Lower lobe of right lung (tissue), 2 donors: Measurements from ENCODE around the gene MYL6B. TPM values are rescaled to one million over a fixed set of nuclear protein-coding genes. Genes with fewer than 3 reads are reported as not detected.
A peak's percentile ranks its signal among the peaks of the same experiment; 100 is the strongest.

ENCODE experiments used
- ATAC-seq, 2 donors: fragments of 200-7000 bp; cut with Tn5 transposase; one replicate each; pipeline ENCODE4 v1.9.1; 2020 to 2022; ENCODE audit warnings: mild to moderate bottlenecking in 2 of 2, moderate library complexity in 2 of 2
- DNase-seq: peaks from one replicate; pipeline ENCODE4 v3.0.0-alpha.2; 2020
- H3K27ac ChIP-seq: fragments of 200-600 bp; one replicate; pipeline ENCODE4 v1.8.0; 2022
- H3K27me3 ChIP-seq: fragments of 200-600 bp; one replicate; pipeline ENCODE4 v1.8.0; 2022; ENCODE audit warnings: low read depth
- H3K36me3 ChIP-seq: fragments of 200-600 bp; one replicate; pipeline ENCODE4 v1.8.0; 2022; ENCODE audit warnings: mild to moderate bottlenecking
- H3K4me1 ChIP-seq: fragments of 200-600 bp; one replicate; pipeline ENCODE4 v1.8.0; 2022
- H3K4me3 ChIP-seq: fragments of 200-600 bp; one replicate; pipeline ENCODE4 v1.8.0; 2022; ENCODE audit warnings: mild to moderate bottlenecking
- H3K9me3 ChIP-seq: fragments of 200-600 bp; one replicate; pipeline ENCODE4 v1.8.0; 2022
- intact Hi-C: fragments of 100-400 bp; cut with DNase I; formaldehyde crosslinking; loops from one replicate; pipeline ENCODE4 v1.11.0; 2022
- total RNA-seq: library from RNA; stranded (reverse); fragmentation: NEBNext Ultra II Directional; extraction: Animal tissue kit (Norgen Biotek cat#: 25700); gene quantifications from one replicate; pipeline ENCODE4 v1.2.1, GENCODE V29; 2021
- TF ChIP-seq, protein P1 (sequence below): fragments of 200-600 bp; IDR thresholded peaks from one replicate; pipeline ENCODE4 v1.8.0; 2022; ENCODE audit warnings: antibody characterized with exemption, mild to moderate bottlenecking
- donor health status: DM: no; HTN: yes; CAD: no; lungs with severe emphysema.

Gene MYL6B
- total RNA-seq, 1 donor from 2014 or later = 21.4 TPM

GRCh38 chr12:56124133-56124532 lies 28.3 kb upstream of the MYL6B start:
- TF ChIP-seq, protein P1, sequence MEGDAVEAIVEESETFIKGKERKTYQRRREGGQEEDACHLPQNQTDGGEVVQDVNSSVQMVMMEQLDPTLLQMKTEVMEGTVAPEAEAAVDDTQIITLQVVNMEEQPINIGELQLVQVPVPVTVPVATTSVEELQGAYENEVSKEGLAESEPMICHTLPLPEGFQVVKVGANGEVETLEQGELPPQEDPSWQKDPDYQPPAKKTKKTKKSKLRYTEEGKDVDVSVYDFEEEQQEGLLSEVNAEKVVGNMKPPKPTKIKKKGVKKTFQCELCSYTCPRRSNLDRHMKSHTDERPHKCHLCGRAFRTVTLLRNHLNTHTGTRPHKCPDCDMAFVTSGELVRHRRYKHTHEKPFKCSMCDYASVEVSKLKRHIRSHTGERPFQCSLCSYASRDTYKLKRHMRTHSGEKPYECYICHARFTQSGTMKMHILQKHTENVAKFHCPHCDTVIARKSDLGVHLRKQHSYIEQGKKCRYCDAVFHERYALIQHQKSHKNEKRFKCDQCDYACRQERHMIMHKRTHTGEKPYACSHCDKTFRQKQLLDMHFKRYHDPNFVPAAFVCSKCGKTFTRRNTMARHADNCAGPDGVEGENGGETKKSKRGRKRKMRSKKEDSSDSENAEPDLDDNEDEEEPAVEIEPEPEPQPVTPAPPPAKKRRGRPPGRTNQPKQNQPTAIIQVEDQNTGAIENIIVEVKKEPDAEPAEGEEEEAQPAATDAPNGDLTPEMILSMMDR = no peak
- H3K4me1 ChIP-seq = peaks cover 46% of the 10 kb centered on the region
- H3K4me3 ChIP-seq = no peak overlapping the region
- ATAC-seq = no peak
- no peaks in the 10 kb centered on the region for H3K27me3 ChIP-seq
- DNase-seq = no peak
- H3K27ac ChIP-seq = no peak overlapping the region
- intact Hi-C loops = no loop called here
- peaks cover 24% of the 10 kb centered on the region for H3K36me3 ChIP-seq
- H3K9me3 ChIP-seq = no peaks in the 10 kb centered on the region

GRCh38 chr12:56126732-56127239 lies 25.6 kb upstream of the MYL6B start:
- no peak for DNase-seq
- H3K9me3 ChIP-seq = no peaks in the 10 kb centered on the region
- H3K4me1 ChIP-seq = peaks cover 48% of the 10 kb centered on the region
- H3K27me3 ChIP-seq = no peaks in the 10 kb centered on the region
- peaks cover 19% of the 10 kb centered on the region for H3K36me3 ChIP-seq
- H3K4me3 ChIP-seq = peak overlapping the region; percentile 89
- no peak for ATAC-seq
- peak overlapping the region; percentile 88 for H3K27ac ChIP-seq
- intact Hi-C loops = no loop called here
- TF ChIP-seq, protein P1 = no peak

GRCh38 chr12:56127485-56127887 lies 24.9 kb upstream of the MYL6B start:
- Histone ChIP-seq H3K4me1 (peaks cover 48% of the 10 kb centered on the region), H3K36me3 (peaks cover 24% of the 10 kb centered on the region), H3K4me3 (peak overlapping the region; percentile 89), H3K27me3 (no peaks in the 10 kb centered on the region), H3K9me3 (no peaks in the 10 kb centered on the region), H3K27ac (peak overlapping the region; percentile 88)
- intact Hi-C loops = no loop called here
- DNase-seq (no peak), ATAC-seq (no peak)
- TF ChIP-seq, protein P1 = no peak

GRCh38 chr12:56127888-56128669 lies 24.3 kb upstream of the MYL6B start, which contains the start of gene ESYT1:
Gene ESYT1 (plus strand): TSS chr12:56128267. CDS start chr12:56128320, 53 bp downstream.
- no peaks in the 10 kb centered on the region for H3K9me3 ChIP-seq
- peak within 1 kb of the TSS; percentile 88 for H3K27ac ChIP-seq
- DNase-seq (peak; percentile 98), ATAC-seq (peak; percentile 95 to 97)
- peaks cover 48% of the 10 kb centered on the region for H3K4me1 ChIP-seq
- H3K36me3 ChIP-seq = peaks cover 30% of the 10 kb centered on the region
- intact Hi-C loops = no loop called here
- TF ChIP-seq, protein P1 = no peak
- H3K4me3 ChIP-seq = peak within 1 kb of the TSS; percentile 89
- no peaks in the 10 kb centered on the region for H3K27me3 ChIP-seq

DNA sequence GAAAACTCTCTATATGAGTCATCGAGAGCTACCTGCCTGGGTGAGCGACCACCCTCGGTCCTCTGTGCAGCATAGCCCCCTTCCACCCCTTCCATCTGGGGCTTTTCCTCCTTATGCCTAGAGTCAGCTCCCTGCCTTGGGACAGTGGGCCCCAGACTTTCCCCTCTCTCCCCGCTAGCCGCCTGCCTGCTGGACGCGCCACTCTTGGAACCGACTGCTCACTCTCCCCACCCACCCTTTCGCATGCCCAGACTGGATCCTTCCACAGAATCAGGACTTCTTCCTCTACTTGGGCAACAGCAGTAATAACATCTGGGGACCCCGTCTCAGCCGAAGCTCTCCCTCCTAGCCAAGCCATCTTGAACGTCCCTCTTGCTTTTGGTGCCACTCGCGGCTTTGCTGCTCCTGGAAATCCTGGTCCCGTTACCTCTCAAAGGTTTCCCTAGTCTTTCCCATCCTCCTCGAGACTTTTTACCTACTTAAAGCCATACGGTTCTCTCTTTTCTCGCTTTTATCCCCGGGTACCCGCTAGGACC lies 23.6 kb upstream of the MYL6B start:
- intact Hi-C loops = no loop called here
- H3K36me3 ChIP-seq = peaks cover 37% of the 10 kb centered on the region
- peak overlapping the region; percentile 88 for H3K27ac ChIP-seq
- TF ChIP-seq, protein P1 = no peak
- peak; percentile 1 to 18 for ATAC-seq
- peak; percentile 53 for DNase-seq
- no peaks in the 10 kb centered on the region for H3K27me3 ChIP-seq
- peak overlapping the region; percentile 89 for H3K4me3 ChIP-seq
- peaks cover 48% of the 10 kb centered on the region for H3K4me1 ChIP-seq
- no peaks in the 10 kb centered on the region for H3K9me3 ChIP-seq
